Right ventricle myocardium superior (tissue), 1 donor: ENCODE data around the gene KRT39. TPM values are rescaled to one million over a fixed set of nuclear protein-coding genes. Genes with fewer than 3 reads are reported as not detected.

Experiments
- ATAC-seq: fragments of 200-7000 bp; cut with Tn5 transposase; one replicate; pipeline ENCODE4 v1.9.1; 2020; ENCODE audit warnings: mild to moderate bottlenecking; ENCODE audit not compliant: poor library complexity
- DNase-seq: peaks from one replicate; pipeline ENCODE4 v3.0.0-alpha.2; 2020
- intact Hi-C: fragments of 100-400 bp; cut with DNase I; formaldehyde crosslinking; loops from one replicate; pipeline ENCODE4 v1.11.2; 2022
- total RNA-seq: library from RNA; stranded (reverse); fragmentation: NEBNext Ultra II Directional; extraction: Animal tissue kit (Norgen Biotek cat#: 25700); gene quantifications from one replicate; pipeline ENCODE4 v1.2.1, GENCODE V29; 2021
- donor health status: DM: no; HTN: yes; CAD: no; lungs with severe emphysema.

KRT39 gene
- total RNA-seq, 1 donor from 2014 or later = not detected

GRCh38 chr17:40986920-40987319 is 20.2 kb upstream of the KRT39 start:
- ATAC-seq = no peak
- intact Hi-C loops = no loop called here

GRCh38 chr17:40984226-40984625 is 17.5 kb upstream of the KRT39 start, which contains the start of gene KRT40:
KRT40 (minus strand) TSS chr17:40984326; CDS start chr17:40984273, 53 bp downstream.
- intact Hi-C loops = no loop called here
- no peak for DNase-seq
- ATAC-seq = no peak

More at GRCh38 chr17:40986920-40987319, 20.2 kb upstream of the KRT39 start:
- DNase-seq = no peak

- DNase-seq = no peak
- ATAC-seq = no peak
- intact Hi-C loops = no loop called here
Observed at GRCh38 chr17:40981115-40981514, 14.4 kb upstream of the KRT39 start.

GRCh38 chr17:40980596-40980995 is 13.8 kb upstream of the KRT39 start:
- intact Hi-C loops = no loop called here
- no peak for ATAC-seq
- DNase-seq = peak; percentile 47

- DNase-seq = no peak
- ATAC-seq = no peak
- intact Hi-C loops = no loop called here
Observed at GRCh38 chr17:40980117-40980516, 13.4 kb upstream of the KRT39 start.

GRCh38 chr17:40978575-40979151 is 11.9 kb upstream of the KRT39 start:
- intact Hi-C loops = no loop called here
- ATAC-seq (no peak), DNase-seq (no peak)

GRCh38 chr17:40975516-40975915 is 8.8 kb upstream of the KRT39 start:
- no peak for DNase-seq
- intact Hi-C loops = no loop called here
- ATAC-seq = no peak

- no peak for ATAC-seq
- DNase-seq = no peak
- intact Hi-C loops = no loop called here
Observed at GRCh38 chr17:40974366-40974765, 7.6 kb upstream of the KRT39 start.

GRCh38 chr17:40967582-40967981 is 834 bp upstream of the KRT39 start:
- DNase-seq (no peak), ATAC-seq (no peak)
- intact Hi-C loops = no loop called here

- DNase-seq = no peak
- ATAC-seq = no peak
Observed at GRCh38 chr17:40963838-40964237, 2.9 kb downstream of the KRT39 start.

GRCh38 chr17:40962059-40962561 is 4.6 kb downstream of the KRT39 start:
- DNase-seq = no peak
- intact Hi-C loops = no loop called here
- no peak for ATAC-seq

More at GRCh38 chr17:40963838-40964237, 2.9 kb downstream of the KRT39 start:
- intact Hi-C loops = no loop called here

- intact Hi-C loops = no loop called here
- no peak for ATAC-seq
- DNase-seq = no peak
Observed at GRCh38 chr17:40961591-40961990, 5.2 kb downstream of the KRT39 start.

GRCh38 chr17:40960144-40960543 is 6.6 kb downstream of the KRT39 start:
- ATAC-seq = no peak
- intact Hi-C loops = no loop called here
- no peak for DNase-seq

GRCh38 chr17:40958086-40958953 is 8.4 kb downstream of the KRT39 start:
- DNase-seq (no peak), ATAC-seq (no peak)
- intact Hi-C loops = no loop called here

- no peak for ATAC-seq
- intact Hi-C loops = no loop called here
- no peak for DNase-seq
Observed at GRCh38 chr17:40956401-40957254, 10.1 kb downstream of the KRT39 start.

GRCh38 chr17:40953881-40954280 is 12.9 kb downstream of the KRT39 start:
- no peak for ATAC-seq
- intact Hi-C loops = no loop called here
- DNase-seq = no peak

- no peak for ATAC-seq
Observed at GRCh38 chr17:40952661-40953060, 14.1 kb downstream of the KRT39 start.

GRCh38 chr17:40952154-40952553 is 14.6 kb downstream of the KRT39 start:
- intact Hi-C loops = no loop called here
- DNase-seq = no peak

More at GRCh38 chr17:40952661-40953060, 14.1 kb downstream of the KRT39 start:
- intact Hi-C loops = no loop called here
- no peak for DNase-seq

GRCh38 chr17:40951011-40951622 is 15.6 kb downstream of the KRT39 start:
- ATAC-seq (no peak), DNase-seq (no peak)
- intact Hi-C loops = no loop called here

More at GRCh38 chr17:40952154-40952553, 14.6 kb downstream of the KRT39 start:
- ATAC-seq = no peak
